OCI-LY7 (cell line): Measurements from ENCODE around the gene ACTA2. TPM values are rescaled to one million over a fixed set of nuclear protein-coding genes. Genes with fewer than 3 reads are reported as not detected.

Experiments
- BruUV-seq: library from RNA; stranded (reverse); fragments of 400-500 nt; replicated peaks from 2 replicates; lab custom pipeline; 2021; lab: Mats Ljungman, UMichigan
- CTCF ChIA-PET: fragments of 300-600 bp; sonication (Branson Sonifier 250); formaldehyde crosslinking; loops from one replicate; lab custom pipeline; 2022; ENCODE audit warnings: antibody characterized with exemption; ENCODE audit not compliant: unreplicated experiment; lab: Charles Lee
- POLR2A ChIA-PET: fragments of 300-600 bp; sonication (Branson Sonifier 250); formaldehyde crosslinking; loops from one replicate; lab custom pipeline; 2022; ENCODE audit warnings: antibody characterized with exemption; lab: Charles Lee
- DNase-seq: peaks from one replicate; pipeline ENCODE4 v3.0.0-alpha.2; 2015; ENCODE audit warnings: low spot score
- H2AFZ ChIP-seq: fragments of 200-600 bp; sonication (generic), shearing (Covaris generic); 2 replicates; pipeline ENCODE4 v1.6.1; 2014; ENCODE audit warnings: mild to moderate bottlenecking, antibody characterized with exemption, low read length, moderate library complexity
- H3K27ac ChIP-seq: fragments of 200-600 bp; sonication (generic); 2 replicates; pipeline ENCODE4 v1.5.1; 2014; ENCODE audit warnings: mixed run types, low read depth, mild to moderate bottlenecking, moderate library complexity, low read length, inconsistent platforms; ENCODE audit not compliant: poor library complexity, severe bottlenecking
- H3K36me3 ChIP-seq: fragments of 200-600 bp; sonication (generic); 2 replicates; pipeline ENCODE4 v1.6.1; 2014; ENCODE audit warnings: mild to moderate bottlenecking, antibody characterized with exemption, low read length, moderate library complexity, mixed read lengths; ENCODE audit not compliant: insufficient read depth
- H3K4me1 ChIP-seq: fragments of 200-600 bp; sonication (generic); 2 replicates; pipeline ENCODE4 v1.5.1; 2014; ENCODE audit warnings: mild to moderate bottlenecking, low read length; ENCODE audit not compliant: insufficient read depth, poor library complexity, severe bottlenecking
- H3K4me2 ChIP-seq: fragments of 200-600 bp; sonication (generic); 2 replicates; pipeline ENCODE4 v1.6.1; 2014; ENCODE audit warnings: mild to moderate bottlenecking, low read length
- H3K4me3 ChIP-seq: fragments of 200-600 bp; sonication (generic); 2 replicates; pipeline ENCODE4 v1.5.1; 2014; ENCODE audit warnings: mild to moderate bottlenecking, low read depth, low read length; ENCODE audit not compliant: poor library complexity, severe bottlenecking
- H3K79me2 ChIP-seq: fragments of 200-600 bp; sonication (generic); 2 replicates; pipeline ENCODE4 v1.6.1; 2016; ENCODE audit warnings: low read depth, mild to moderate bottlenecking, low read length, moderate library complexity, mixed read lengths; ENCODE audit not compliant: insufficient read depth
- H3K9me2 ChIP-seq: fragments of 200-600 bp; sonication (generic); 2 replicates; pipeline ENCODE4 v1.6.1; 2016; ENCODE audit warnings: mild to moderate bottlenecking, low read length, mixed read lengths; ENCODE audit not compliant: insufficient read depth
- H3K9me3 ChIP-seq: fragments of 200-600 bp; sonication (generic); 2 replicates; pipeline ENCODE4 v1.6.1; 2014; ENCODE audit warnings: mild to moderate bottlenecking, mixed run types, low read length, mixed read lengths
- H4K20me1 ChIP-seq: fragments of 200-600 bp; sonication (generic); 2 replicates; pipeline ENCODE4 v1.6.1; 2014; ENCODE audit warnings: mild to moderate bottlenecking, antibody characterized with exemption, low read length, moderate library complexity, mixed read lengths; ENCODE audit not compliant: insufficient read depth
- CTCF ChIP-seq: fragments of 200-600 bp; sonication (generic); conservative IDR thresholded peaks from 2 replicates; pipeline ENCODE4 v1.5.1; 2014; ENCODE audit warnings: mild to moderate bottlenecking, antibody characterized with exemption, low read length, moderate library complexity, mixed read lengths
- EZH2phosphoT487 ChIP-seq: fragments of 200-600 bp; sonication (generic); IDR thresholded peaks from 2 replicates; pipeline ENCODE4 v1.6.1; 2018; ENCODE audit warnings: low read depth, borderline replicate concordance, mild to moderate bottlenecking, mixed run types, antibody characterized with exemption, low read length, moderate library complexity, mixed read lengths
- intact Hi-C: fragments of 100-400 bp; cut with micrococcal nuclease; formaldehyde crosslinking; loops from one replicate; pipeline ENCODE4 v1.10.0; 2022; ENCODE audit not compliant: unreplicated experiment
- total RNA-seq, 2 experiments: library from RNA; depleted of rRNA in 1 of 2; stranded (reverse); fragments of >200 nt in 1 of 2; shearing (Covaris generic) in 1 of 2; gene quantifications; 2 replicates each; pipeline ENCODE4 v1.2.3, GENCODE V29; 2014 to 2022

Gene ACTA2
- total RNA-seq, 2 experiments from 2014 or later = 1.4 to 3.3 TPM

DNA sequence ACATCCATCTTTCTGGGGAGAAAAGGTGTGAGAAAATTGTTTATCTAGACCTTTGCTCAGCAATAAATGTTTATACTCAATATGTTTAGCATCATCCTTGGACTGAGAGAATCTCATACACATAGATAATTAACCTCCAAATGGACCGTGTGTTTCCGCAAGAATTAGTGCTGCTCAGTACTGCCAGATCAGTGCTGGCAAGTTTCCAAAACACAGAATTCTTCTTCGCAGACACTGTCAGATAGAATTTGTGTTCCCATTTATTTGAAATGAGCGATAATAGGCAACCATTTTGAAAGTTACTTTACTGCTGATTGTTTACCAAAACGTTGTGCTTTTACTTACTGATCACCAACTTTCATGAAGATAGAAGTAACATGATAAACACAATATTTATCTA lies 38.8 kb downstream of the ACTA2 start:
- Histone ChIP-seq H3K4me2 (no peak overlapping the region), H2AFZ (no peak overlapping the region), H3K9me3 (no peaks in the 10 kb centered on the region), H3K4me3 (no peak overlapping the region), H3K9me2 (no peaks in the 10 kb centered on the region), H3K79me2 (no peaks in the 10 kb centered on the region), H3K27ac (no peak overlapping the region), H3K4me1 (no peaks in the 10 kb centered on the region), H4K20me1 (no peaks in the 10 kb centered on the region), H3K36me3 (peaks cover 90% of the 10 kb centered on the region)
- POLR2A ChIA-PET = no interaction called here
- BruUV-seq = no TSS peak
- DNase-seq = no peak
- intact Hi-C loops = no loop called here
- CTCF ChIA-PET = no interaction called here
- TF ChIP-seq EZH2phosphoT487 (no peak), CTCF (no peak)

DNA sequence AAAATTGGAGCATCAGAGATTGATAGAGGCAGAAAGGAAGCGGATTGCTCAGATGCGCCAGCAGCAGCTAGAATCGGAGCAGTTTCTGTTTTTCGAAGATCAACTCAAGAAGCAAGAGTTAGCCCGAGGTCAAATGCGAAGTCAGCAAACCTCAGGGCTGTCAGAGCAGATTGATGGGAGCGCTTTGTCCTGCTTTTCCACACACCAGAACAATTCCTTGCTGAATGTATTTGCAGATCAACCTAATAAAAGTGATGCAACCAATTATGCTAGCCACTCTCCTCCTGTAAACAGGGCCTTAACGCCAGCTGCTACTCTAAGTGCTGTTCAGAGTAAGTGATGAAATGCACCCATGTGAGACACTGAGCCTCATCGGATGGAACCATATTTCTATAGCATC lies 39.4 kb downstream of the ACTA2 start:
- CTCF ChIA-PET = no interaction called here
- TF ChIP-seq EZH2phosphoT487 (no peak), CTCF (no peak)
- H3K36me3 ChIP-seq = peaks cover 90% of the 10 kb centered on the region

GRCh38 chr10:88911851-88912250 lies 40.7 kb downstream of the ACTA2 start:
- ChIA-PET CTCF (interaction anchor here (1.3 kb wide), 1 partner anchor 11 kb away, joined by 3 read pairs; no protein-coding TSS in a partner anchor), POLR2A (no interaction called here)
- H3K4me2 ChIP-seq = no peak overlapping the region
- H3K9me3 ChIP-seq = no peaks in the 10 kb centered on the region
- H3K27ac ChIP-seq = no peak overlapping the region
- H3K36me3 ChIP-seq = peaks cover 90% of the 10 kb centered on the region
- H3K9me2 ChIP-seq = no peaks in the 10 kb centered on the region
- H3K79me2 ChIP-seq = no peaks in the 10 kb centered on the region
- TF ChIP-seq EZH2phosphoT487 = no peak
- TF ChIP-seq CTCF = no peak
- H3K4me3 ChIP-seq = no peak overlapping the region
- intact Hi-C loops = no loop called here
- H2AFZ ChIP-seq = no peak overlapping the region
- DNase-seq = no peak
- no peaks in the 10 kb centered on the region for H4K20me1 ChIP-seq
- no TSS peak for BruUV-seq
- H3K4me1 ChIP-seq = no peaks in the 10 kb centered on the region

More for the DNA sequence above, 39.4 kb downstream of the ACTA2 start:
- POLR2A ChIA-PET = no interaction called here
- intact Hi-C loops = no loop called here
- Histone ChIP-seq H3K4me1 (no peaks in the 10 kb centered on the region), H3K9me3 (no peaks in the 10 kb centered on the region), H2AFZ (no peak overlapping the region), H3K9me2 (no peaks in the 10 kb centered on the region), H3K79me2 (no peaks in the 10 kb centered on the region), H3K4me3 (no peak overlapping the region), H3K4me2 (no peak overlapping the region), H3K27ac (no peak overlapping the region), H4K20me1 (no peaks in the 10 kb centered on the region)
- no TSS peak for BruUV-seq
- DNase-seq = no peak
